Measurements from ENCODE around the gene KDM2B. TPM values are rescaled to one million over a fixed set of nuclear protein-coding genes. Genes with fewer than 3 reads are reported as not detected.

The KDM2B gene
- total RNA-seq, 1 donor from 2014 or later: 36.8 TPM

- Histone ChIP-seq H3K27me3 (ENCODE audit: low read depth) (no peaks in the 10 kb centered on the region), H3K27ac (no peak overlapping the region), H3K4me3 (no peak overlapping the region), H3K9me3 (no peaks in the 10 kb centered on the region), H3K36me3 (no peaks in the 10 kb centered on the region), H3K4me1 (no peaks in the 10 kb centered on the region)
- ATAC-seq (no peak), DNase-seq (no peak)
- TF ChIP-seq CTCF (IDR thresholded peaks at IDR 0.05): no peak
- intact Hi-C loops (cut with DNase I): no loop called here
Measured at GRCh38 chr12:121483949-121484348, 96.9 kb downstream of the KDM2B start.

GRCh38 chr12:121476477-121476876 lies 104.3 kb downstream of the KDM2B start:
- Histone ChIP-seq H3K27me3 (ENCODE audit: low read depth) (no peaks in the 10 kb centered on the region), H3K9me3 (no peaks in the 10 kb centered on the region), H3K36me3 (no peaks in the 10 kb centered on the region), H3K4me3 (no peak overlapping the region), H3K4me1 (no peaks in the 10 kb centered on the region), H3K27ac (no peak overlapping the region)
- TF ChIP-seq CTCF (IDR thresholded peaks at IDR 0.05): no peak
- no peak for ATAC-seq
- no peak for DNase-seq
- intact Hi-C loops (cut with DNase I): no loop called here

GRCh38 chr12:121475279-121475678 lies 105.5 kb downstream of the KDM2B start:
- no peaks in the 10 kb centered on the region for H3K36me3 ChIP-seq
- H3K9me3 ChIP-seq: no peaks in the 10 kb centered on the region
- H3K27me3 ChIP-seq (ENCODE audit: low read depth): no peaks in the 10 kb centered on the region
- no peak overlapping the region for H3K27ac ChIP-seq
- no peak for DNase-seq
- intact Hi-C loops (cut with DNase I): no loop called here
- no peak for TF ChIP-seq CTCF (IDR thresholded peaks at IDR 0.05)
- ATAC-seq: no peak
- peaks cover 6% of the 10 kb centered on the region for H3K4me1 ChIP-seq
- no peak overlapping the region for H3K4me3 ChIP-seq

GRCh38 chr12:121472150-121472905 lies 108.5 kb downstream of the KDM2B start:
- no peak for TF ChIP-seq CTCF (IDR thresholded peaks at IDR 0.05)
- H3K4me3 ChIP-seq: no peak overlapping the region
- DNase-seq (no peak), ATAC-seq (no peak)
- no peaks in the 10 kb centered on the region for H3K9me3 ChIP-seq
- H3K27ac ChIP-seq: no peak overlapping the region
- intact Hi-C loops (cut with DNase I): no loop called here
- H3K36me3 ChIP-seq: no peaks in the 10 kb centered on the region
- peaks cover 23% of the 10 kb centered on the region for H3K4me1 ChIP-seq
- H3K27me3 ChIP-seq (ENCODE audit: low read depth): no peaks in the 10 kb centered on the region

GRCh38 chr12:121470751-121471150 lies 110.1 kb downstream of the KDM2B start:
- no peak overlapping the region for H3K4me3 ChIP-seq
- peaks cover 30% of the 10 kb centered on the region for H3K4me1 ChIP-seq
- no peak for TF ChIP-seq CTCF (IDR thresholded peaks at IDR 0.05)
- H3K27ac ChIP-seq: no peak overlapping the region
- no peak for DNase-seq
- ATAC-seq: no peak
- intact Hi-C loops (cut with DNase I): no loop called here
- H3K27me3 ChIP-seq (ENCODE audit: low read depth): no peaks in the 10 kb centered on the region
- H3K9me3 ChIP-seq: no peaks in the 10 kb centered on the region
- no peaks in the 10 kb centered on the region for H3K36me3 ChIP-seq

Data from lower lobe of right lung (tissue), 2 donors.